Activated CD8-positive, alpha-beta T cell treated with anti-CD3 and anti-CD28 coated beads, Interleukin-2, amount 10 ng/mL, durations not matched to agents 7 days and 5 days (primary cell): ENCODE measurements around the gene PTPRC. TPM values are rescaled to one million over a fixed set of nuclear protein-coding genes. Genes with fewer than 3 reads are reported as not detected.

ENCODE experiments used
- ATAC-seq: fragments of 150-1000 bp; cut with Tn5 transposase; one replicate; pipeline ENCODE4 v1.10.0; 2021; ENCODE audit warnings: moderate library complexity
- CTCF ChIA-PET: fragments of 350-600 bp; sonication (Branson Sonifier 250); formaldehyde crosslinking; loops from one replicate; lab custom pipeline; 2021; ENCODE audit warnings: antibody characterized with exemption; lab: Charles Lee
- POLR2A ChIA-PET: fragments of 350-600 bp; sonication (Branson Sonifier 250); formaldehyde crosslinking; loops from one replicate; lab custom pipeline; 2021; ENCODE audit warnings: antibody characterized with exemption; lab: Charles Lee
- DNase-seq: peaks from one replicate; pipeline ENCODE4 v3.0.0-alpha.2; 2020
- H3K27ac Mint-ChIP-seq: one replicate; pipeline ENCODE4 v1.8.0; 2021; ENCODE audit warnings: mild to moderate bottlenecking, mixed read lengths
- H3K27me3 Mint-ChIP-seq: one replicate; pipeline ENCODE4 v1.8.0; 2021; ENCODE audit warnings: low read depth, mixed read lengths
- H3K36me3 Mint-ChIP-seq: one replicate; pipeline ENCODE4 v1.8.0; 2021; ENCODE audit warnings: low read depth, mixed read lengths
- H3K4me1 Mint-ChIP-seq: one replicate; pipeline ENCODE4 v1.8.0; 2021; ENCODE audit warnings: low read depth, mixed read lengths
- H3K4me3 Mint-ChIP-seq: one replicate; pipeline ENCODE4 v1.8.0; 2021; ENCODE audit warnings: mild to moderate bottlenecking, mixed read lengths
- H3K9me3 Mint-ChIP-seq: one replicate; pipeline ENCODE4 v1.8.0; 2022; ENCODE audit warnings: mixed read lengths; ENCODE audit not compliant: insufficient read depth
- total RNA-seq, 2 experiments: library from RNA; stranded (reverse); gene quantifications; one replicate each; pipeline ENCODE4 v1.2.3, GENCODE V29; 2021

Gene PTPRC
- total RNA-seq, 2 experiments from 2014 or later = 604 to 619 TPM

DNA sequence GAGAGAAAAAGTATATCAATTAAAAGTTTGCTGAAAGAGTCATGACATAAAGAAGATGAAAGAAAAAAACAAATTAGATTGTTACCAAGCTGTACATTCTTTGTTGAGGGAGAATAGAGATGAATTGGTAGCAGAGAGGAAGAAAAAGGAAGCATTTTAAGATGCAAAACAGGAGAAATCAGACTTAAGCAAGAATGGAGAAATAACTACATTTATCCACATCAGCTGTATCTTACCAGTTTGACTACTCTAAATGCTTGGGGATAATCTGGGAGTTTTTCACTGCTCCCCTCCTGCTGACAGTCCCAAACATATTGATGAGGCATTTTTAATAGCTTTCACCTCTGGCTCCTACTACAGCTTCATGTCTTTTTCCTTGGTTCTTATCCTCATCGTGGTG lies 16.8 kb upstream of the PTPRC start:
- H3K36me3 Mint-ChIP-seq = peaks cover 9% of the 10 kb centered on the region
- DNase-seq = no peak
- H3K27ac Mint-ChIP-seq = peak overlapping the region; percentile 99
- ChIA-PET POLR2A (interaction anchor here (0.7 to 7.4 kb wide), 20 partner anchors 9 to 464 kb away, joined by 3 to 215 read pairs (median 8); partner anchors contain the start of gene PTPRC), CTCF (interaction anchor here (0.8 to 7.2 kb wide), 16 partner anchors 9 to 102 kb away, joined by 3 to 169 read pairs (median 8); partner anchors contain the start of gene PTPRC)
- peaks cover 93% of the 10 kb centered on the region for H3K4me1 Mint-ChIP-seq
- no peak for ATAC-seq
- no peaks in the 10 kb centered on the region for H3K27me3 Mint-ChIP-seq
- peak overlapping the region; percentile 87 for H3K4me3 Mint-ChIP-seq
- H3K9me3 Mint-ChIP-seq = no peaks in the 10 kb centered on the region

DNA sequence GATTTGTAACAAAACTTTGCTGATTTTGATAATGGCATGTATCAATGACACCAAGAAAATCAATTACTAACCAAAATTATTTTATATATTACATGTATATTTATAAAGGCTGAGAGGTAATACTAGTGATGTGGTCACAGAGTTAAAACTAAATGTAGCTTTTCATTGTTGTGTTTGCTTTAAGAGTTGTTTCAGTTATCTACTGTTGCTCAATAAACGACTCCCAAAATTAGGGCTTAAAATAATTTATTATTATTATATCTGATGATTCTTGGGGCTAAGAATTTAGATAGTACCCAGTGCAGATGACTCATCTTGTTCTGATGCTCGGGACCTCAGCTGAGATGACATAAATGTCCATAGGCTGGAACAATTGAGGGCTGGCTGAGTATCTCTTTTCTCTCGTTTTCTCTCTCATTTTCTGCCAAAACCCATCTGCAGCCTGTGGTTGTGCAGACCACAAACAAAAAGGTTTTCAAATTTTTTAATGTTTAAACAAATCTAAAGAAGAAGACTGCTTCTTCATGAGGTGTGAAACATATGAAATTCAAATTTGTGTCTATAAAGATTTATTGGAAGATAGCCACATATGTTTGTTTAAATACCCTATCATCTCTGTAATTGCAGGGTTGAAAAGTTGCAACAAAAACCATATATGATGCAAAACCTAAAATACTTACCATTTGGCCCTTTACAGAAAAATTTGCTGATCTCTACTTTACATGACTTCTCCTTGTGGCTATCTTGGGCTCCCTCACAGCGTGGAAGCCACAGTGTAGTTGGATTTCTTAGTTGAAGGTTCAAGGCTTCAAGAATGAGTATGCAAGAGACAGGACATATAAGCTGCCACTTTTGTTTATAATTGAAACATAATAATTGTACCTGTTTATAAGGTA lies 14.8 kb upstream of the PTPRC start:
- Mint-ChIP-seq H3K9me3 (no peaks in the 10 kb centered on the region), H3K4me1 (peaks cover 95% of the 10 kb centered on the region), H3K27ac (peak overlapping the region; percentile 75), H3K36me3 (peaks cover 10% of the 10 kb centered on the region), H3K27me3 (no peaks in the 10 kb centered on the region), H3K4me3 (peak overlapping the region; percentile 28)
- ChIA-PET POLR2A (interaction anchor here (0.6 to 7.4 kb wide), 9 partner anchors 13 to 70 kb away, joined by 3 to 215 read pairs (median 4); partner anchors contain the start of gene PTPRC), CTCF (interaction anchor here (0.8 to 7.2 kb wide), 11 partner anchors 9 to 103 kb away, joined by 3 to 169 read pairs (median 5); partner anchors contain the start of gene PTPRC)
- ATAC-seq = no peak
- peak; percentile 59 for DNase-seq

DNA sequence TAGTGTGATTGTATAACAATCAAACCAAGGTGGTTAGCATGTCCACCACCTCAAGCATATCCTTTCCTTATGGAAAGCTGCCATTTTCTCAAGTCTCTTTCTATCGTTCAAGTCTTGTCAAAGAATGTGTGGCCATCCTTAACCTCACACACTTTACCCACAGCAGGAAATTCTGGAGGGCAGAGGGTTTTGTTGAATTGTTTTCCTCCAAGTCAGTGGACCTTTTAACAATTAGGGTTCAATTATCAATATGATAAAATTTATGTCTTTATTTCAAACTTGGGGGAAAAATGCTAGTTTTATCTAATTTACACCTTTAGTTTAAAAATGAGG lies 14.2 kb upstream of the PTPRC start:
- ChIA-PET POLR2A (interaction anchor here (0.6 to 7.4 kb wide), 7 partner anchors 12 to 70 kb away, joined by 3 to 215 read pairs (median 4); partner anchors contain the start of gene PTPRC), CTCF (interaction anchor here (0.8 to 7.2 kb wide), 10 partner anchors 9 to 104 kb away, joined by 3 to 169 read pairs (median 4); partner anchors contain the start of gene PTPRC)
- Mint-ChIP-seq H3K27me3 (no peaks in the 10 kb centered on the region), H3K4me3 (peak overlapping the region; percentile 28), H3K36me3 (peaks cover 13% of the 10 kb centered on the region), H3K9me3 (no peaks in the 10 kb centered on the region), H3K27ac (peak overlapping the region; percentile 75), H3K4me1 (peaks cover 96% of the 10 kb centered on the region)
- no peak for DNase-seq
- no peak for ATAC-seq

DNA sequence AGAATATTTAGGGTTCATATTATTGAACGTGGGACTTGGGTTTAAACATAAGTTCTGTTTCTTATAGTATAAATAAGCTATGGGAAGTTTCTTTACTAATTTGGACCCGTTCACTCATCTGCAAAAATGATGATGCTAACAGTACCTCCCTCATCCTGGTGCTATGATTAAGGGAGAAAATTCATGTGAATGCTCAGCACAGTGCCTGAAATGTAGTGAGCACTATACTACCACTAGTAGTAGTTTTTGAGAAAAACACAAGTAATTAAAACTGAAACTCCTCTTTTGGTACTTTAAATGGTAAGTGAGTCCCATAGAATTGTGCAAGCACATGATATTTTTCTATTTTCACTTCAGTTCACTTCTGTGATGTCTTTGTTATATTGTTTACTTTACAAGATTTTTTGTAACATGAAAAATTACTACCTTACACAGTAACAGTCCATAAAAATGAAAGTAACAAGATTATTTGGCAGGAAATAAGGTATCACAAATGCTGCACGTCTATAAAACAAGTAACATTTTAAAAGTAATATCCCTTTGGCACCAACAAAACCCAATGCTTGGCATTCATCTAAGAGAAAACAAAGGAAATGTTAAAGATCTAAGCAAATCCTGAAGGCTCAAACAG lies 11.3 kb upstream of the PTPRC start:
- Mint-ChIP-seq H3K9me3 (peaks cover 4% of the 10 kb centered on the region), H3K4me3 (peak overlapping the region; percentile 65), H3K4me1 (peaks cover 91% of the 10 kb centered on the region), H3K36me3 (peaks cover 16% of the 10 kb centered on the region), H3K27ac (peak overlapping the region; percentile 82), H3K27me3 (no peaks in the 10 kb centered on the region)
- ATAC-seq (peak; percentile 23), DNase-seq (no peak)
- ChIA-PET CTCF (no interaction called here), POLR2A (interaction anchor here (0.5 to 1.1 kb wide), 2 partner anchors 8 to 33 kb away, joined by 3 read pairs; no protein-coding TSS in a partner anchor)

DNA sequence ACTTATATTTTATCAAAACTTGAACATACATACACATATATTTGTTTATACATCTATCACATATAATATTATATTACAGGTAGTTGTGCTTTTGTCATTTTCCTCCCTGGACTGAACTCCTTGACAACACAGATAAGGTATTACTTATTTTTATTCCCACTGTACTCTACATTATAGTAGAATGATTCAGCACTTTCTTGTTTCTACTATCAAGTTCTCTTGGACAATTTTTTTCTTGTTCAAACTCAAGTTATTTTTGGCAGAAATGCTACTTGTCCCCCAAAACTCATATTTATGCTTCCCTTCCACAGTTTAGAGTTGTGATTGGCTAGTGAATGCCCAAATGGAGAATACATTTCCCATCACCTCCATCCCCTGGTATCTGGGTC lies 10.8 kb upstream of the PTPRC start:
- H3K4me1 Mint-ChIP-seq = peaks cover 91% of the 10 kb centered on the region
- DNase-seq (no peak), ATAC-seq (no peak)
- H3K27ac Mint-ChIP-seq = peak overlapping the region; percentile 82
- ChIA-PET CTCF (interaction anchor here (1.6 kb wide), 1 partner anchor 9 kb away, joined by 4 read pairs; no protein-coding TSS in a partner anchor), POLR2A (no interaction called here)
- H3K4me3 Mint-ChIP-seq = peak overlapping the region; percentile 65
- peaks cover 4% of the 10 kb centered on the region for H3K9me3 Mint-ChIP-seq
- H3K36me3 Mint-ChIP-seq = peaks cover 18% of the 10 kb centered on the region
- H3K27me3 Mint-ChIP-seq = no peaks in the 10 kb centered on the region

DNA sequence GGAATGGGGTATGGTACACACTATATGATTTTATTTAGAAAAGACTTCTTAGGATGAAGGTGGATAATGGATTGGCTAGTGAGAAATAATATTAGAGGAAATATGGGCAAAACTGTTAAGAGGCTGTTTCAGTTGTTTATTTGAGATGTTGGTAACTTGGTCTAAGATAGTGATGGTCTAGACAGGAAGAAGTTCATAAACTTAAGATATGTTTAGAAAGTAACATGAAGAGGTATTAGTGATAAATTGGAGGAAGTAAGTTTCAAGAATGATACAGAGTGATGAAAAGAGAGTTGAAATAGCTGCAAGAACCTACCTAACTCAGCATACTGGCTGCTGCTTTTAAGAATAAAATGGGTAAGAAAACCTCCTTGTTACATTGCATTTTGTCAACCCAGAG lies 9.2 kb upstream of the PTPRC start:
- CTCF ChIA-PET = interaction anchor here (1.6 kb wide), 1 partner anchor 10 kb away, joined by 4 read pairs; no protein-coding TSS in a partner anchor
- Mint-ChIP-seq H3K4me1 (peaks cover 93% of the 10 kb centered on the region), H3K4me3 (no peak overlapping the region), H3K9me3 (peaks cover 4% of the 10 kb centered on the region), H3K27ac (peak overlapping the region; percentile 13), H3K36me3 (peaks cover 33% of the 10 kb centered on the region), H3K27me3 (no peaks in the 10 kb centered on the region)
- no peak for DNase-seq
- ATAC-seq = no peak
- POLR2A ChIA-PET = interaction anchor here (0.6 to 1.0 kb wide), 3 partner anchors 8 to 17 kb away, joined by 3 read pairs; partner anchors contain the start of gene PTPRC

DNA sequence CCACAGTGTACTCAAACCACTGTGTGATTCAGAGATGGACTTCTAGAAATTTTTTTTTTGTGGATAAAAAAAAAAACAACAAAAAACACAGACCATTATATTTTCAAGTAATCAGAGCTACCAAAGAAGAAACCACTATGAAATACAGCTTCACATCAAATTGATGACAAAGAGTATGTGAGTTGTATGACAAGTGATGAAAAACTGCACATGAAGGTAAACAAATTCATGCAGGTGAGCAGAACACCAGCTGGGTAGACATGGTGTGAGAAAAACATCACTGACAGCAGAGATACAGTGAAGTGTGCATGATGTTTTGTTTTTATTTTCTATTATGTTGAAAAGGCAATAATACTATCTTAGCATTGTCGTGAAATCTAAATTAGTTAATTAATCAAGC lies 8.0 kb upstream of the PTPRC start:
- DNase-seq (no peak), ATAC-seq (no peak)
- CTCF ChIA-PET = interaction anchor here (1.0 to 10.6 kb wide), 2 partner anchors 8 to 75 kb away, joined by 3 to 169 read pairs; no protein-coding TSS in a partner anchor
- Mint-ChIP-seq H3K27ac (no peak overlapping the region), H3K9me3 (peaks cover 4% of the 10 kb centered on the region), H3K36me3 (peaks cover 40% of the 10 kb centered on the region), H3K4me3 (no peak overlapping the region), H3K4me1 (peaks cover 92% of the 10 kb centered on the region), H3K27me3 (no peaks in the 10 kb centered on the region)
- POLR2A ChIA-PET = interaction anchor here (0.7 to 2.0 kb wide), 2 partner anchors 8 to 10 kb away, joined by 3 to 20 read pairs; partner anchors contain the start of gene PTPRC

DNA sequence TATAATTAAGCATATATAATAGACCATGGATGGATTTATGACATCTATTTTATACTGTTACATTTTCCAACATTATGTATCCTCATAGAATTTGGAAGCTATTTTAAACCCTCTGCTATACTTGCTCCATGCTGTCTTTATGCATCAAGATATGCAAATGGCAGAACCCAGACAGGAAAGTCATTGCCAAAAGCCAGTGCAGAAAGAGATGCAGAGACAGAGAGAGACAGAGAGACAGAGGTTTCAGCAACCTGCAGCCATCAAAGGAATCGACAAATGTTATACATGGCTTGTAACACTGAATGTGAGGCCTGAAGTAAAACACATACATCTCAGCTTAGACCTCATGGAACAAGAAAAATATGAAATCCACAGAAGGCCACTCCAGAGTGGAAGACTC lies 7.5 kb upstream of the PTPRC start:
- Mint-ChIP-seq H3K4me3 (no peak overlapping the region), H3K27ac (peak overlapping the region; percentile 27), H3K27me3 (no peaks in the 10 kb centered on the region), H3K9me3 (peaks cover 4% of the 10 kb centered on the region), H3K4me1 (peaks cover 92% of the 10 kb centered on the region), H3K36me3 (peaks cover 38% of the 10 kb centered on the region)
- ChIA-PET POLR2A (interaction anchor here (0.7 to 2.0 kb wide), 3 partner anchors 8 to 11 kb away, joined by 3 to 20 read pairs (median 3); partner anchors contain the start of gene PTPRC), CTCF (interaction anchor here (1.0 to 10.6 kb wide), 3 partner anchors 9 to 75 kb away, joined by 3 to 169 read pairs (median 3); no protein-coding TSS in a partner anchor)
- ATAC-seq (no peak), DNase-seq (no peak)

DNA sequence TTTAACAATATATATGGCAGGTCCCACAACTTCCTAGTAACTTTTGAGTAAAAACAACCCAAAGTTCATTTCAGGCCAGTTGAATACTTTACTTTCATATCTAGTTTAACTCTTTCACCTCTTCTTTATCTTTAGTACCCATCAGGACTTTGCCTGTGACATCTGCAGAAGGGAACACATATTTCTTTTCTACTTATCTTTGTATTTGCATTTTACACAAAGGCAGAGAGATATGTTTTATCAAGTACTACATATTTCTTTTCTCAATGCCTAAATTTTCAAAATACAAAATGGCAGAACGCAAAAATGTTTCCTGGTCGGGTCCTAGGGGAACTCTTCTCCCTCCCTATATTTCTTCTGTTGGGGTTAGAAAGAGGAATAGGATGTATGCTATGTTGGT lies 6.8 kb upstream of the PTPRC start:
- DNase-seq (no peak), ATAC-seq (no peak)
- peak overlapping the region; percentile 27 for H3K27ac Mint-ChIP-seq
- H3K4me3 Mint-ChIP-seq = no peak overlapping the region
- H3K27me3 Mint-ChIP-seq = no peaks in the 10 kb centered on the region
- ChIA-PET POLR2A (interaction anchor here (1.1 to 2.0 kb wide), 2 partner anchors 10 to 11 kb away, joined by 3 to 20 read pairs; no protein-coding TSS in a partner anchor), CTCF (interaction anchor here (1.0 to 10.6 kb wide), 2 partner anchors 10 to 18 kb away, joined by 3 to 169 read pairs; no protein-coding TSS in a partner anchor)
- H3K4me1 Mint-ChIP-seq = peaks cover 92% of the 10 kb centered on the region
- H3K9me3 Mint-ChIP-seq = peaks cover 4% of the 10 kb centered on the region
- peaks cover 33% of the 10 kb centered on the region for H3K36me3 Mint-ChIP-seq

DNA sequence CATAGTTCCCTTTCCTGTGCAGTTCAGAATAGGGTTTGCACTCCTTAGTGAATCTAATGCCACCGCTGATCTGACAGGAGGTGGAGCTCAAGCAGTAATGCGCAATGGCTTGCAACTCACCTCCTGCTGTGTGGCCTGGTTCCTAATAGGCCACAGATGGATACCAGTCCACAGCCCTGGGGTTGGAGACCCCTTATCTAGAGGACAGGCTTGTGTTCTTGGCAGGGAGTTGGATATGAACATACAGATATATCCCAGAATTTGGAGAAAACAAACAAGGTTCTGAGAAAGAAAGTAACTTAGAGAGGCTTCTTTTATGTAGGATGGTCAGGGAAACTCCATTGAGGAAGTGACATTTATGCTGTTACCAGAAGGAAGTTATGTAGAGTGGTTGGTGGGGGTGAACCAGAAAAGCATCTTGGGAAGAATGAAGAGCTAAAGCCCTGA lies 5.1 kb upstream of the PTPRC start:
- ATAC-seq (no peak), DNase-seq (no peak)
- H3K4me3 Mint-ChIP-seq = peak overlapping the region; percentile 26
- H3K27ac Mint-ChIP-seq = peak overlapping the region; percentile 80
- CTCF ChIA-PET = interaction anchor here (10.6 kb wide), 1 partner anchor 11 kb away, joined by 169 read pairs; no protein-coding TSS in a partner anchor
- no peaks in the 10 kb centered on the region for H3K27me3 Mint-ChIP-seq
- H3K36me3 Mint-ChIP-seq = peaks cover 33% of the 10 kb centered on the region
- POLR2A ChIA-PET = interaction anchor here (8.2 kb wide), 1 partner anchor 11 kb away, joined by 215 read pairs; no protein-coding TSS in a partner anchor
- H3K4me1 Mint-ChIP-seq = peaks cover 83% of the 10 kb centered on the region
- H3K9me3 Mint-ChIP-seq = peaks cover 4% of the 10 kb centered on the region
